GM21447 (cell line): Measurements from ENCODE around the gene NFATC2.

Experiments used
- ATAC-seq: cut with Tn5 transposase; IDR thresholded peaks from one replicate; pipeline ENCODE4 v1.9.1; 2021; ENCODE audit not compliant: unreplicated experiment

NFATC2 gene

DNA sequence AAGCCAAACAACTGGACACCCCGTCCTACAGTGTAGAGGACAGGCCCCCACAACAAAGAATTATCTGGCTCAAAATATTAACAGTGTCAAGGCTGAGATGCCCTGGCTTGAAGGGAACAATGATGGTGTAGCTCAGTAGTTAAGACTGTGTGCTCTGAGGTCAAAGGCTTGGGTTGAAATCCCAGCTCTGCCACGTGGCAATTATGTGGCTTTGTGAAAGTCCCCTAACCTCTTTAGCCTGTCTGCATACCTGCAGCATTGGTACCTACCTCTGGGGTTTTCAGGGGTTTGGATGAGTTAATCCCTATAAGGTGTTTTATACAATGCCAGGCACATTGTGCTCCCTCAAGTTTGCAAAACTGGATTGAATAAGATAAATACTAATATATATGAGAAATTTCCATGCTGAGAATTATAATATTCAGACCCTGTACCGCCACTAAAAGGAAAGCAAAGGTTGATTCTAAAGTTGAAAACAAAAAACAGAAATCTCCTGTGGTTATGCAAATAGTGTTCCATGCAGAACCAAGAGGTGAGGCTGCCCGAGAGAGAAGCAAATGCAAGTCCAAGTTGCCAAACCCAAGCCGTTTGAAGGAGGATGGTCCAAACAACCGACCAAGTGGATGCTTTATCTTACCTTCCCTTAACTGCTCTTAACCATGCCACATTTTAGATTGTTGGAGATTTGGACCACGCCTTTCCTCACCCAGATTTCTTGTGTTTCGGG is 199.8 kb downstream of the NFATC2 start:
- no peak for ATAC-seq

DNA sequence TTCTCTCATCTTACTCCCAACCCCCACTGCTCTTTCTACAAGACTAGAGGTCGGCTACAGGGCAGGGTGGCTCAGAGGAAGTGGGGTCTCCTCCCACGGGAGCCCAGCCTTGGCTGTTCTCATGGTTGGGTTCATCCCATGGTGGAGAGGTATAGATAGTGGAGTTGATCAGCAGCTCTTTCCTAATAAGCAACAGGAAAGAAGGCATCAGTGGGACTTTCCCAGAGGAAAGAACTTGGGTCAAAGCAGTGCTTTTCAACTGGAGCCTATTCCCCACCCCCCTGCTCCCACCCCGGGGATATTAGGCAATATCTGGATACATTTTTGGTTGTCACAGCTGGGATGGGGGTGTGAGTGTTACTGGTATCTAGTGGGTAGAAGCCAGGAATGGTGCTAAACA is 200.9 kb downstream of the NFATC2 start:
- no peak for ATAC-seq

DNA sequence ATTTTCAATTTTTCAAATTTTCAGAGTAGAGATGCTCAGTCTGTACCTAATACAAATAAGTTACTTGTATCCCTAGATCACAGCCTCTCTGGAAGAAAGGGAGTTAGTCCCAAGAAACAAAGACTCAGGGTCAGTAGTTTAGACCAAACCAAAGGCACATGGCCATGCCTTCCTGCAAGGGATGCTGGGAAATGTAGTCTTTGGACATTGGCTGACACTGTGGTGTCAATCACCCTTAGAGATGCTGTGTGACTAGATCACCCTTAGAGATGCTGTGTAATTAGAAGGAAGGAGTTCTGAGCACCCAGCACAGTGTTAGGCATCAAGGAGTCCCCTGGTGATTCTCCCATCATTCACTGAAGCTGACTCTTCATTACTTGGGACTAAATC is 202.1 kb downstream of the NFATC2 start:
- ATAC-seq: no peak

DNA sequence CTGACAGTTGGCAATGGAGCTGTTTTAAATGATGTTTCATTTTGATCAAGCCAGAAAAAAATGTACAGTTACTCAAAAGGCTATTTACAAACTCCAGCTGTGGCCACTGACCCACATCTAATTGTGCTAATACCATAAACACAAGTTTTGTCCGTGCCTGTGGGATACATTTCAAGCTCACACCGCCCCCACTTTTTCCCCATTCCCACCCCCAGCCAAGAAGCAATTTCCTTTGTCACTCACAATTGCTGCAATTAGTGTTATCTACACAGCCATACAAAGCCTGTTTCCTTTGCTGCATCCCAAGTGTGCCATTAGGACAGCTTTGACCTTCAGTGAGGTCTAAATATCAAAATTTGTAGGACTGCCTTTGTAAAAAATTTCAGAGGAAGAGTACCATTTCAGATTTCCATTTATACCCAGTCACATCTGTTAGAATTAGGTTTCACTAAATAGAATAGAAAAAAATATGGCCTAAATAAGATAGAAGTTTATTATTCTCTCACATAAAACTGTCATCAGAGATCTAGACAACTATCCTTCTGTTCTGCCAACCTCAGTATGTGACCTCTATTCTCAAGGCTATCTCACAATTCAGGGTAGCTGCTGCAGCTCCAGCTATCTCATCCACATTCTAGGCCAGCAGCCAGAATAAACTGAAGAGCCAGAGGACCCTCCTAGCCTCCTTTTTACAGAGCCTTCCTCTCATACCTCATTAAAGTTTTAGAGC is 202.6 kb downstream of the NFATC2 start:
- ATAC-seq: no peak

DNA sequence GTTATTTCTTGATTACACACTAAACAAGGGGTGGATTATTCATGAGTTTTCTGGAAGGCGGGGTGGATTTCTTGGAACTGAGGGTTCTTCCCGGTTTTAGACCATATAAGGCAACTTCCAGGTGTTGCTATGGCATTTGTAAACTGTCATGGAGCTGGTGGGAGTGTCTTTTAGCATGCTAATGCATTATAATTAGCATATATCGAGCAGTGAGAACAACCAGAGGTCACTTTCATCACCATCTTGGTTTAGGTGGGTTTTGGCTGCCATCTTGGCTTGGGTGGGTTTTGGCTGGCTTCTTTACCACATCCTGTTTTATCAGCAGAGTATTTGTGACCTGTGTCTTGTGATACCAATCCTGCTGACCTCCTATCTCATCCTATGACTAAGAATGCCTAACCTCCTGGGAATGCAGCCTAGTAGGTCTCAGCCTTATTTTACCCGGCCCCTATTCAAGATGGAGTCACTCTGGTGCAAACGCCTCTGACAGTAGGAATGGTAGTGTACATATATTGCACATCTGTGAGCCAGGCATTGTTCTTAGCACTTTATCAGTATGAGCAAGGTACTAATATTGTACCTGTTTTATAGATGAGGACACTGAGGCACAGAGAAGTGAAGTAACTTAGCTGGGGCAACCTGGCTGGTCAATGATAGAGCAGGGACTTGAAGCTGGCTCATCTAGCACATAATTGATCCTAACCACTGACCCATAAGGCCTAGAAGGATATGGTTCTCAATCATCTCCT is 203.7 kb downstream of the NFATC2 start:
- no peak for ATAC-seq

DNA sequence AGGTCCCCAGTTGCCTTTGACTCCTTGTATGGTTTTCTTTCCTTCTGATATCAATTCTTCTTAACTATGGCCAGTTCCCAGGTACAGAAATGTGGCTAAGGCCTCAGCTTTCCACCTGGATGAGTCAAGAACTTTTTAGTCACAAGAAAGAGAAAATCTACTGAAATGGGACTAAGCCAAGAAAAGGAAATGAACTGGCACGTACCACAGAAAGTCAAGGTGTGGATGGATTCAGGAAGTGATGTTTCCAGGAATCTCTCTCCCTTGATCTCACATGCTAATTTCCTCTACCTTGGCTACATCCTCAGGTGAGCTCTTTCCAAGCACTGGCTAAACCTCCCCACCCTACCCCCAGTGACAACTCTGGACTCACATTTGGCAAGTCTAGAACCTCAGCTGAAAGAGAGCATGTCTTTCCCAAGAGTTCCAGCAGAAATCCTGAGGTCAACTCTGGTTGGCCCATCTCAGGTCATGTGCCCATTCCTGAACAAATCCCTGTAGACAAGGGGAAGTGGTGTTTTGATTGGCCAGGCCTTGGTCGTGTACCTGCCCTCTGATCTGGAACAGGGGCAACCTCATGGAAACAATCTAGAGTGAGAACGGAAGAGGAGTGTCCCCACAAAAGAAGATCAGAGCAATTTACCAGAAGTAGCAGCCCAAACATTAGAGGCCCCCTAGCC is 205.3 kb downstream of the NFATC2 start:
- no peak for ATAC-seq
